Measurements from ENCODE around the gene KIAA1217. TPM values are rescaled to one million over a fixed set of nuclear protein-coding genes. Genes with fewer than 3 reads are reported as not detected.
A peak's percentile ranks its signal among the peaks of the same experiment; 100 is the strongest.
"Not testable (repeated sequence)": the region's sequence is repeated elsewhere in the genome, so short reads cannot be mapped to it uniquely, and the experiment has no call there.

Gene KIAA1217
- total and polyA plus RNA-seq, 2 experiments from 2014 or later, result 5.4 to 8.1 TPM

DNA sequence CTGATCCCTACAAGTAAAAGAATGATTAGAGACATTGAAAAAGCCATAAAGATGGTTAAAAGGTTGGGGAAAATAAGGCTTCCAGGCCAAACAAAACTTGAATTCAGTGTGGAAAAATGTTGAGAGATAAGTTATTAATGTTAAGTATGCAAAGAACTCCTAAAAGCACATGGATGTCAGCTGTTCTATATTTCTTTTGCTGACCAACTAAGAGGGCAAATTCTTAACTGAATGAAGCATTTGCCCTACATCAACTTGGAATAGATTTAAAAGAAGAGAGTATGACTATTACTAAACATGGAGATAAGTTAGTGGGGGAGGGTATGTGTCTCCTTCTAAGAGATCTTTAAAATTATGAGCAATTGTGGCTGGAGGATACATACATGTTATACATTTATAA, 124.8 kb downstream of the KIAA1217 start:
- in situ Hi-C loops (cut with MboI), result no loop called here
- Histone ChIP-seq H3K4me1 (ENCODE audit: insufficient read depth) (peaks cover 13% of the 10 kb centered on the region), H2AFZ (no peak overlapping the region), H3K79me2 (ENCODE audit: insufficient read depth) (no peaks in the 10 kb centered on the region), H3K9me3 (ENCODE audit: low read depth) (no peaks in the 10 kb centered on the region), H3K4me2 (ENCODE audit: unreplicated experiment) (no peak overlapping the region), H3K36me3 (ENCODE audit: low read depth) (no peaks in the 10 kb centered on the region), H3K9ac (no peak overlapping the region), H3K9me2 (ENCODE audit: insufficient read depth) (no peaks in the 10 kb centered on the region), H4K20me1 (ENCODE audit: insufficient read depth) (no peaks in the 10 kb centered on the region), H3K27me3 (replicated peaks; ENCODE audit: insufficient read depth) (no peaks in the 10 kb centered on the region), H3F3A (ENCODE audit: insufficient read depth) (peaks cover 21% of the 10 kb centered on the region), H3K27ac (0 out of 2 replicates have a peak overlapping the region, but pooled peaks have one; percentile 7), H3K4me3 (no peak overlapping the region)
- peak; percentile 51 for DNase-seq
- TF ChIP-seq EZH2phosphoT487 (IDR thresholded peaks at IDR 0.05; ENCODE audit: insufficient read depth, low read depth) (no peak), EZH2 (IDR thresholded peaks at IDR 0.05; ENCODE audit: insufficient read depth, poor library complexity, severe bottlenecking) (no peak)

- Histone ChIP-seq H2AFZ (no peak overlapping the region), H3K9me2 (ENCODE audit: insufficient read depth) (no peaks in the 10 kb centered on the region), H3F3A (ENCODE audit: insufficient read depth) (peaks cover 21% of the 10 kb centered on the region), H3K36me3 (ENCODE audit: low read depth) (no peaks in the 10 kb centered on the region), H3K9me3 (ENCODE audit: low read depth) (no peaks in the 10 kb centered on the region), H3K4me1 (ENCODE audit: insufficient read depth) (peaks cover 13% of the 10 kb centered on the region), H3K27ac (no peak overlapping the region), H3K9ac (no peak overlapping the region), H4K20me1 (ENCODE audit: insufficient read depth) (no peaks in the 10 kb centered on the region), H3K4me2 (ENCODE audit: unreplicated experiment) (no peak overlapping the region), H3K27me3 (replicated peaks; ENCODE audit: insufficient read depth) (no peaks in the 10 kb centered on the region), H3K79me2 (ENCODE audit: insufficient read depth) (no peaks in the 10 kb centered on the region), H3K4me3 (no peak overlapping the region)
- TF ChIP-seq EZH2 (IDR thresholded peaks at IDR 0.05; ENCODE audit: insufficient read depth, poor library complexity, severe bottlenecking), result no peak
- no peak for TF ChIP-seq EZH2phosphoT487 (IDR thresholded peaks at IDR 0.05; ENCODE audit: insufficient read depth, low read depth)
- WGBS, 2 experiments (ENCODE audit: low coverage in 1 of 2, low lambda C conversion rate in 2 of 2, missing lambda C conversion rate in 2 of 2), result 78 to 84% methylated on average over 1 of the region's 1 CpG
- in situ Hi-C loops (cut with MboI), result no loop called here
- DNase-seq, result no peak
Measured at GRCh38 chr10:24334279-24334939, 125.5 kb downstream of the KIAA1217 start.

DNA sequence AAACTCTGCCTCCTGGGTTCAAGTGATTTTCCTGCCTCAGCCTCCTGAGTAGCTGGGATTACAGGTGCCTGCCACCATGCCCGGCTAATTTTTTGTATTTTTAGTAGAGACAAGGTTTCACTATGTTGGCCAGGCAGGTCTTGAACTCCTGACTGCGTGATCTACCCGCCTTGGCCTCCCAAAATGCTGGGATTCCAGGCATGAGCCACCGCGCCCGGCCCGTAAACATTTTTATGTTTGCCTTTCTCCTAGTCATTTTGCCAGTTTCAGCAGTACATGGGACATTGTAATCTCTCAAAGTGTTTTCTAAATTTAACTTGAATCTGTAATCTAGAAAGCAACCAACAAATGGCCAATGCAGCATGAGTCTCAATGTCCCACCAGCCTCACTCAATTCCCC, 128.8 kb downstream of the KIAA1217 start:
- H4K20me1 ChIP-seq (ENCODE audit: insufficient read depth); H3K4me3 ChIP-seq; H3K9ac ChIP-seq; H2AFZ ChIP-seq; H3K4me2 ChIP-seq (ENCODE audit: unreplicated experiment); H3K27me3 ChIP-seq (replicated peaks; ENCODE audit: insufficient read depth); H3K9me2 ChIP-seq (ENCODE audit: insufficient read depth); H3K36me3 ChIP-seq (ENCODE audit: low read depth); H3K27ac ChIP-seq; H3K79me2 ChIP-seq (ENCODE audit: insufficient read depth); DNase-seq; in situ Hi-C loops (cut with MboI); H3K9me3 ChIP-seq (ENCODE audit: low read depth): not testable (repeated sequence)
- peaks cover 22% of the 10 kb centered on the region for H3K4me1 ChIP-seq (ENCODE audit: insufficient read depth)
- 92% methylated on average over 7 of the region's 7 CpGs for WGBS, 2 experiments (ENCODE audit: low coverage in 1 of 2, low lambda C conversion rate in 2 of 2, missing lambda C conversion rate in 2 of 2)
- peaks cover 18% of the 10 kb centered on the region for H3F3A ChIP-seq (ENCODE audit: insufficient read depth)

DNA sequence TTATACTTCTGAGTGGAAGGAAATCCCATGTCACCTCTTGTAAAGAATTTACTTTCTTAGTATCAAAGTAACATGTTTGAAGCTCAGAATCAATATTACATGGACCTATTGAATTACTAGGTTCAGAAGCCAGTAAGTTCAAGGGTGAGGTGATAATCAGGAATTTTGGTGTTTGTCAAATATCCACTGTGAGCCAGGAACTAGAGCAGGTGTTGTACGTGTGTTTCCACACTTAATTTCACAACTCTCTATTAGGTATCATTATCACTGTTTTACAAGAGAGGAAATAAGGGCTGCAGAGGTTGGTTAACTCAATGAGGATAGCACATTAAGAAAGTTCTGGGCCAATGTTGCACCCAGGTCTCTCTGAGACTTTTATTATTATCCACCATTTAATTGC, 130.4 kb downstream of the KIAA1217 start:
- WGBS, 2 experiments (ENCODE audit: low coverage in 1 of 2, low lambda C conversion rate in 2 of 2, missing lambda C conversion rate in 2 of 2), result 83 to 100% methylated on average over 1 of the region's 1 CpG

GRCh38 chr10:24340446-24340845, 131.5 kb downstream of the KIAA1217 start:
- Histone ChIP-seq H4K20me1 (ENCODE audit: insufficient read depth) (no peaks in the 10 kb centered on the region), H3K27ac (no peak overlapping the region), H3K4me3 (no peak overlapping the region), H3K27me3 (replicated peaks; ENCODE audit: insufficient read depth) (no peaks in the 10 kb centered on the region), H3K4me2 (ENCODE audit: unreplicated experiment) (peak overlapping the region; percentile 10), H3K9me3 (ENCODE audit: low read depth) (no peaks in the 10 kb centered on the region), H3F3A (ENCODE audit: insufficient read depth) (peaks cover 20% of the 10 kb centered on the region), H3K4me1 (ENCODE audit: insufficient read depth) (peaks cover 31% of the 10 kb centered on the region), H3K36me3 (ENCODE audit: low read depth) (no peaks in the 10 kb centered on the region), H3K79me2 (ENCODE audit: insufficient read depth) (no peaks in the 10 kb centered on the region), H3K9ac (no peak overlapping the region), H2AFZ (peak overlapping the region; percentile 47), H3K9me2 (ENCODE audit: insufficient read depth) (no peaks in the 10 kb centered on the region)
- no peak for TF ChIP-seq EZH2 (IDR thresholded peaks at IDR 0.05; ENCODE audit: insufficient read depth, poor library complexity, severe bottlenecking)
- TF ChIP-seq EZH2phosphoT487 (IDR thresholded peaks at IDR 0.05; ENCODE audit: insufficient read depth, low read depth), result no peak
- in situ Hi-C loops (cut with MboI), result no loop called here
- WGBS, 2 experiments (ENCODE audit: low coverage in 1 of 2, low lambda C conversion rate in 2 of 2, missing lambda C conversion rate in 2 of 2), result 23 to 28% methylated on average over 5 to 6 of the region's 6 CpGs
- no peak for DNase-seq

More for the DNA sequence above, 130.4 kb downstream of the KIAA1217 start:
- Histone ChIP-seq H3K4me1 (ENCODE audit: insufficient read depth) (peaks cover 22% of the 10 kb centered on the region), H3K9me3 (ENCODE audit: low read depth) (no peaks in the 10 kb centered on the region), H2AFZ (no peak overlapping the region), H3K4me3 (no peak overlapping the region), H3F3A (ENCODE audit: insufficient read depth) (peaks cover 17% of the 10 kb centered on the region), H3K36me3 (ENCODE audit: low read depth) (no peaks in the 10 kb centered on the region), H3K27ac (no peak overlapping the region), H3K4me2 (ENCODE audit: unreplicated experiment) (no peak overlapping the region), H3K79me2 (ENCODE audit: insufficient read depth) (no peaks in the 10 kb centered on the region), H3K27me3 (replicated peaks; ENCODE audit: insufficient read depth) (no peaks in the 10 kb centered on the region), H3K9ac (no peak overlapping the region), H3K9me2 (ENCODE audit: insufficient read depth) (no peaks in the 10 kb centered on the region), H4K20me1 (ENCODE audit: insufficient read depth) (no peaks in the 10 kb centered on the region)
- DNase-seq, result no peak
- in situ Hi-C loops (cut with MboI), result no loop called here
- no peak for TF ChIP-seq EZH2phosphoT487 (IDR thresholded peaks at IDR 0.05; ENCODE audit: insufficient read depth, low read depth)
- no peak for TF ChIP-seq EZH2 (IDR thresholded peaks at IDR 0.05; ENCODE audit: insufficient read depth, poor library complexity, severe bottlenecking)

Measured in GM23248 (cell line).